Erythroblast (primary cell): Measurements from ENCODE around the gene ZNRF1.

ENCODE experiments used
- GATA1 ChIP-seq: IDR thresholded peaks from 2 replicates; pipeline ENCODE4 v1.6.1; 2011; ENCODE audit warnings: low read depth, mild to moderate bottlenecking, control low read depth, low read length, moderate library complexity
- POLR2A ChIP-seq: IDR thresholded peaks from 2 replicates; pipeline ENCODE4 v1.6.1; 2011; ENCODE audit warnings: mild to moderate bottlenecking, low read length

- no peak for TF ChIP-seq GATA1
- TF ChIP-seq POLR2A: no peak
Observed at GRCh38 chr16:74951206-74951605, 47.6 kb upstream of the ZNRF1 start.
